Measurements from ENCODE around the gene CLEC18C.
"Not testable (repeated sequence)": the region's sequence is repeated elsewhere in the genome, so short reads cannot be mapped to it uniquely, and the experiment has no call there.

The CLEC18C gene

GRCh38 chr16:70190574-70190973 lies 17.0 kb downstream of the CLEC18C start:
- not testable (repeated sequence) for DNase-seq (ENCODE audit: low read depth); H3K4me3 ChIP-seq (ENCODE audit: low read length)

DNA sequence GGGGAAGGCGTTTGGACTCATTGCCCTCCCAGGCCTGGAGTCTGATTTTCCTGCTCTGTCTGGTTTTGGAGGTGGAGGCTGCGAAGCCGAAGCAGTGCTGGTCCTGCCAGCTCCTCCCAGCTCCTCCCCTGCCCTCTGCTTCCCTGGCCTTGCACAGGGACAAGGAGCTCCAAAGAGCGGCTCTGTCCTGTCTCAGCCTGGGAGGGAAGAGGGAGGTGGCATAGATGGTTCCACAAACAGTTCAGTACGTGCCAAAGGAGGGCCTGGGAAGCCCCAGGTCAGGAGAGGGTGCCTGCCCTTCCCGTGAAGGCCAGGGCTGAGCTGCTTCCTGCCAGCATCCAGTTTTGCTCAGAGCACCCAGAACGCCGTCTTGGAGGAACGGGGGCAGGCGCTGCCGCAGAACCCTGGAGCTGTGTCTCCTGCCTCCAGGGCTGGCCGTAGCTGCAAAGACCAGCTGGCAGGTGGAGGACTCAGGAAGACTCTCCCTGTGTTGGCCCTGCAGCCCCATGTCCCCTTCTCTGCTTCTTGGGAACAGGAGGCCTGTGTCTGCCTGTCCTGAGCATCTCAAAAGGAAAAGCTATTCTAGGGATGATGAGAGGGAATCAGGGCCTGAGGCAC lies 23.2 kb downstream of the CLEC18C start:
- not testable (repeated sequence) for H3K4me3 ChIP-seq (ENCODE audit: low read length); DNase-seq (ENCODE audit: low read depth)

DNA sequence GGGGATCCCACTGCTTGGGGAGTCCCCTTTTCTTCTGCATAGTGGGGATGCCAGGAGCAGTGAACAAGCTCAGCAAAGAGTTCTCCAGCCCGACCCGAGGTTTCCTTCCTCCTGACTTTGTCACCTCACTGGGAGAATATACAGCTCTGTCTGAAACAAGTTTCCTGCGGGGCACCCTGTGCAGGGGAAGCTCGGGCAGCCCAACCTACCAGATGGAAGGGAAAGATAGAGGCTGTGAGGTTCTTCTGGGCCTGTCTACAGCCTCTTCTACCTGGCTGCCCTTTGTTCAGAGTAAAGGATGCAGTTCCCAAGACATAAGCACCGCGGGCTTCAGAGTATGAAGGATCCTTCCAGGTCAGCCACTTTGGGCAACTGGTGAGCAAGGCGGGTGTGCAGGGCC lies 24.0 kb downstream of the CLEC18C start:
- not testable (repeated sequence) for DNase-seq (ENCODE audit: low read depth)

DNA sequence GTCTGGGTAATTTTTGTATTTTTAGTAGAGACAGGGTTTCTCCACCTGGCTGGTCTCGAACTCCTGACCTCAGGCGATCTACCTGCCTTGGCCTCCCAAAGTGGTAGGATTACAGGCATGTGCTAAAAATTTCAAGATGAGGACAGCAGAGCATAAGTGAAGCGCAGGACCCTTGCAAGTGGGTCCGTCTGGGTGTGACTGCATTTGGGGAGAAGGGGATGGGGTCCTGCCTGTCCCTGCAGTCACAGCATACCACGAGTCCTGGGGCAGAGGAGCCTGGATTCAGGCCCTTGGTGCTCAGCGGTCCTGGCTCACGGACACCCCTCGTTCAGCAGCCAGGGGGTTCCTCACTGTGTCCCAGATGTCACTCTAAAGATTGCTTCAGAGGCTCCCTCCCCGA lies 24.6 kb downstream of the CLEC18C start:
- not testable (repeated sequence) for H3K4me3 ChIP-seq (ENCODE audit: low read length); DNase-seq (ENCODE audit: low read depth)

More for the DNA sequence above, 24.0 kb downstream of the CLEC18C start:
- not testable (repeated sequence) for H3K4me3 ChIP-seq (ENCODE audit: low read length)

DNA sequence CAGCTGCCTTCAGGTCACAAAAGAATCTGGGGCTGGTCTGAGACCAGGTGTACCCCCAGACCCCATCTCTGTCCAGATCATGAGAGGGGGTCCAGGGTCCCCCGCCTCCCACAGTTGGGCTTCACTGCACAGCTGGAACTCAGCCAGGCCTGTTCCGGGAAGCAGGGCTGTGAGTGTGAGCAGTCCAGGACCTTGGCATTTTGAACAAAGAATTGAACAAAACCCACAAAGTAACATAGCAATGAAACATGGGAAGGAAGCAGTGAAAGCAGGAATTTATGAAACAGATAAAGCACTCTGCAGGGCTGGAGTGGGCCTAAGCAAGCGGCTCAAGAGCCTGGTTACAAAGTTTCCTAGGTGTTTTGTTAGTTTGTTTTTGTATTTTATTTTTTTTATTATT lies 25.1 kb downstream of the CLEC18C start:
- peak; percentile 22 for DNase-seq (ENCODE audit: low read depth)
- H3K4me3 ChIP-seq (ENCODE audit: low read length): not testable (repeated sequence)

DNA sequence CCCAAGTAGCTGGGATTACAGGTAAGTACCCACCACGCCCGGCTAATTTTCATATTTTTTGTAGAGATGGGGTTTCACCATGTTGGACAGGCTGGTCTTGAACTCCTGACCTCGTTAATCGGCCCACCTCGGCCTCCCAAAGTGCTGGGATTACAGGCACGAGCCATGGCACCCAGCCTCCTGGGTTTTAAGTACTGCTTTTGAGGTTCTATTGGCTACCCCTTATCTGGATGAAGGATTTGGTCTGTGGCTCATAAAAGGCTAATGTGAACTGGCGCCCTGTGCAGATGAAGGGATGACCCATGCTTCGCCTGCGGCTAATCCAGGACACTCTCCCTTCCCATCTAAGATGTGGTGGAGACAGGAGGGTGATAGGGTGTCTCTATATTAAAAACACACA lies 25.6 kb downstream of the CLEC18C start:
- DNase-seq (ENCODE audit: low read depth); H3K4me3 ChIP-seq (ENCODE audit: low read length): not testable (repeated sequence)

GRCh38 chr16:70200063-70200462 lies 26.5 kb downstream of the CLEC18C start:
- H3K4me3 ChIP-seq (ENCODE audit: low read length); DNase-seq (ENCODE audit: low read depth): not testable (repeated sequence)

- DNase-seq (ENCODE audit: low read depth); H3K4me3 ChIP-seq (ENCODE audit: low read length): not testable (repeated sequence)
Measured at GRCh38 chr16:70203508-70203907, 29.9 kb downstream of the CLEC18C start.

DNA sequence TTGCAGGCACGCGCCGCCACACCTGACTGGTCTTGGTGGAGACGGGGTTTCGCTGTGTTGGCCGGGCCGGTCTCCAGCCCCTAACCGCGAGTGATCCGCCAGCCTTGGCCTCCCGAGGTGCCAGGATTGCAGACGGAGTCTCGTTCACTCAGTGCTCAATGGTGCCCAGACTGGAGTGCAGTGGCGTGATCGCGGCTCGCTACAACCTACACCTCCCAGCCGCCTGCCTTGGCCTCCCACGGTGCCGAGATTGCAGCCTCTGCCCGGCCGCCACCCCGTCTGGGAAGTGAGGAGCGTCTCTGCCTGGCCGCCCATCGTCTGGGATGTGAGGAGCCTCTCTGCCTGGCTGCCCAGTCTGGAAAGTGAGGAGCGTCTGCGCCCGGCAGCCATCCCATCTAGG lies 30.4 kb downstream of the CLEC18C start:
- DNase-seq (ENCODE audit: low read depth): not testable (repeated sequence)

DNA sequence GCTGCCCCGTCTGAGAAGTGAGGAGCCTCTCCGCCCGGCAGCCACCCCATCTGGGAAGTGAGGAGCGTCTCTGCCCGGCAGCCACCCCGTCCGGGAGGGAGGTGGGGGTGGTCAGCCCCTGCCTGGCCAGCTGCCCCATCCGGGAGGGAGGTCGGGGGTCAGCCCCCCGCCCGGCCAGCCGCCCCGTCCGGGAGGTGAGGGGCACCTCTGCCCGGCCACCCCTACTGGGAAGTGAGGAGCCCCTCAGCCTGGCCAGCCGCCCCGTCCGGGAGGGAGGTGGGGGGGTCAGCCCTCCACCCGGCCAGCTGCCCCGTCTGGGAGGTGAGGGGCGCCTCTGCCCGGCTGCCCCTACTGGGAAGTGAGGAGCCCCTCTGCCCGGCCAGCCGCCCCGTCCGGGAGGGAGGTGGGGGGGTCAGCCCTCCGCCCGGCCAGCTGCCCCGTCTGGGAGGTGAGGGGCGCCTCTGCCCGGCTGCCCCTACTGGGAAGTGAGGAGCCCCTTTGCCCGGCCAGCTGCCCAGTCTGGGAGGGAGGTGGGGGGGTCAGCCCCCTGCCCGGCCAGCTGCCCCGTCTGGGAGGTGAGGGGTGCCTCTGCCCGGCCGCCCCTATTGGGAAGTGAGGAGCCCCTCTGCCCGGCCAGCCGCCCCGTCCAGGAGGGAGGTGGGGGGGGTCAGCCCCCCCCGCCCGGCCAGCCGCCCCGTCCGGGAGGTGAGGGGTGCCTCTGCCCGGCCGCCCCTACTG lies 31.2 kb downstream of the CLEC18C start:
- DNase-seq (ENCODE audit: low read depth); H3K4me3 ChIP-seq (ENCODE audit: low read length): not testable (repeated sequence)

More for the DNA sequence above, 30.4 kb downstream of the CLEC18C start:
- H3K4me3 ChIP-seq (ENCODE audit: low read length): not testable (repeated sequence)

DNA sequence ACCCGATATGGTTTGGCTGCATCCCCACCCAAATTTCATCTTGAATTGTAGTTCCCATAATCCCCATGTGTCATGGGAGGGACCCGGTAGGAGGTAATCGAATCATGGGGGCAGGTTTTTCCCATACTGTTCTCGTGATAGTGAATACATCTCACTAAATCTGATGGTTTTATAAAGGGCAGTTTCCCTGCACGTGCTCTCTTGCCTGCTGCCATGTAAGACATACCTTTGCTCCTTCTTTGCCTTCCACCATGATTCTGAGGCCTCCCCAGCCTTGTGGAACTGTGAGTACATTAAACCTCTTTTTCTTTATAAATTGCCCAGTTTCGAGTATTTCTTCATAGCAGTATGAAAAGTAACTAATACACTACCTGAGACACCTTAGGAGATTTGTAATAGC lies 32.8 kb downstream of the CLEC18C start:
- not testable (repeated sequence) for DNase-seq (ENCODE audit: low read depth); H3K4me3 ChIP-seq (ENCODE audit: low read length)

DNA sequence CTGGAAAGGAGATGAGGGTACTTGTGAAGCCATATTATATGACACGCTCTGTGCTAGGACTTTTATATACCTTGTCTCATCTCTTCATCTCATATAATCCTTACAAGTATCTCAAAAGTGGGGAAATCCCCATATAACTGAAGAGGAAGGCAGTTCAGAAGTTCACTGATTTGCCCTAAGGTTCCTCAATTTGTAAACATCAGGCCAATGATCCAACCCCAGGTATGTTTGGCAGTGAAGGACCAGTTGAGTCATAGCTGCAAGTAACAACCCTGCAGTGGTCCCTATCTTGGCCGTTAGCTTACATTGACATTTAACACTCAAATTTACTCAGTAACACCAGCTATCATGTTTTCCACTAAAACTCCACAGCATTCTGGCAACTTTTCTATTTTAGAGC lies 45.0 kb downstream of the CLEC18C start:
- not testable (repeated sequence) for H3K4me3 ChIP-seq (ENCODE audit: low read length); DNase-seq (ENCODE audit: low read depth)

- H3K4me3 ChIP-seq (ENCODE audit: low read length); DNase-seq (ENCODE audit: low read depth): not testable (repeated sequence)
Measured at GRCh38 chr16:70222574-70222973, 49.0 kb downstream of the CLEC18C start.

DNA sequence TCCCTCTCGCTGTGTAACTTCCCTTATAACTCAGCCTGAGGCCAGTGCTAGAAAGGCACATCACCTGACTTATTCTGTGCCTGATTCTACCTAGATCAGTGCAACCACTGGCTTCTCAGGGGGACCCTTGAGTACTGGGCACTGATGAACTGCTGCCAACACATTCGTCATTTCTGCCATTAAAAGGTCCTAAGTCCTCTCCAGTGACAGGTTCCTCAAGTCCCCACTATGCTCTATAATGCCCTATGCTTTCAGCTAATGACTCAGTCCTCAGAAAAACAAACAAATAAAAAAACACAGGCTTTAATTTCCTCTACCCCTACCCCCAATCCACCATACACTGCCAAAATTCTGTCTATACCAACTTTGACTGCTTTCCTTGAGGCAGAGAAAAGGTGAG lies 49.6 kb downstream of the CLEC18C start:
- H3K4me3 ChIP-seq (ENCODE audit: low read length); DNase-seq (ENCODE audit: low read depth): not testable (repeated sequence)

DNA sequence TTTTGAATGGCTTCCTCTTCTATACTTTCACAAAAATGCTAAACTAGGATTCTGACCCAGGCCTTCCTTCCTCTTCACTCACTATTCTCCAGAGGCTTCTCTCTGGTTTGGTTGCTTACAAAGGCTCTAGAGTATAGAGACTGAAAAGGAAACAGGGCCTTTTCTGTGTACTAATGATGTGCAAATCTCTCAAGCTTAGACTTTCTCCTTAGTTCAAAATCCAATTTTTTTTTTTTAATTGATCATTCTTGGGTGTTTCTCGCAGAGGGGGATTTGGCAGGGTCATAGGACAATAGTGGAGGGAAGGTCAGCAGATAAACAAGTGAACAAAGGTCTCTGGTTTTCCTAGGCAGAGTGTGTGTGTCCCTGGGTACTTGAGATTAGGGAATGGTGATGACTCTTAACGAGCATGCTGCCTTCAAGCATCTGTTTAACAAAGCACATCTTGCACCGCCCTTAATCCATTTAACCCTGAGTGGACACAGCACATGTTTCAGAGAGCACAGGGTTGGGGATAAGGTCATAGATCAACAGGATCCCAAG lies 50.5 kb downstream of the CLEC18C start:
- H3K4me3 ChIP-seq (ENCODE audit: low read length); DNase-seq (ENCODE audit: low read depth): not testable (repeated sequence)

DNA sequence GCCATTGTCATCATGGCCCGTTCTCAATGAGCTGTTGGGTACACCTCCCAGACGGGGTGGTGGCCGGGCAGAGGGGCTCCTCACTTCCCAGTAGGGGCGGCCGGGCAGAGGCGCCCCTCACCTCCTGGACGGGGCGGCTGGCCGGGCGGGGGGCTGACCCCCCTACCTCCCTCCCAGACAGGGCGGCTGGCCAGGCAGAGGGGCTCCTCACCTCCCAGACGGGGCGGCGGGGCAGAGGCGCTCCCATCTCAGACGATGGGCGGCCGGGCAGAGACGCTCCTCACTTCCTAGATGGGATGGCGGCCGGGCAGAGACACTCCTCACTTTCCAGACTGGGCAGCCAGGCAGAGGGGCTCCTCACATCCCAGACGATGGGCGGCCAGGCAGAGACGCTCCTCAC lies 51.1 kb downstream of the CLEC18C start:
- DNase-seq (ENCODE audit: low read depth); H3K4me3 ChIP-seq (ENCODE audit: low read length): not testable (repeated sequence)

DNA sequence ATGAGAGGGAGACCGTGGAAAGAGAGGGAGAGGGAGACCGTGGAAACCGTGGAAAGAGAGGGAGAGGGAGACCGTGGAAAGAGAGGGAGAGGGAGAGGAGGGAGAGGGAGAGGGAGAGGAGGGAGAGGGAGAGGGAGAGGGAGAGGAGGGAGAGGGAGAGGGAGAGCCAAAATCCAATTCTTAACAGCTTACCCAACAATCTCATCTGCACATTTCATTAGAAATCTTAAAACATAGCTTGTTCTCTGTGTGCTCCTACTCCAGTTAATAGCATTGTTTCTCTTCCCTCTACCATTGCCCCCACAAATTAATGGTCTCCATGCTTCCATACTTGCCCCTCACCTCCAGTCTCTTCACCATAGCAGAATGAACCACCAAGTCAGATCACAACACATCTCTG lies 51.8 kb downstream of the CLEC18C start:
- DNase-seq (ENCODE audit: low read depth); H3K4me3 ChIP-seq (ENCODE audit: low read length): not testable (repeated sequence)

DNA sequence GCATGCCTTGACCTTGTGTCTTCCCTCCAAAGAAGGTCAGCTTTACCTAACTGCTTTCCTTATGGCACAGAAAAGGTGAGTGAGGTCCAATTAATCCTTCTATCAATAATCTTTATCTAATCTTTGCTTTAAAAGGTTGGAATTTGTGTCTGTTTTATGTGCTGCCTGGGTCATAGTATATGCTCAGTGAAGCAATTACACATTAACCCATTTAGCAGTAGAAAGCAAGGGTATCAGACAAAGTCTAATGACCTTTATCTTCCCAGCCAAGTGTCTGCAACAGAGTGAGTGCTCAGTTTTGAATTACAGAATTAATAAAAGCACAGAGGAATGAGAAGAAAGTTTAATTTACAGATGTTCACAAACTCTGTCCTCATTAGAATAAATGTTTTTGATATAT lies 52.4 kb downstream of the CLEC18C start:
- not testable (repeated sequence) for DNase-seq (ENCODE audit: low read depth); H3K4me3 ChIP-seq (ENCODE audit: low read length)

DNA sequence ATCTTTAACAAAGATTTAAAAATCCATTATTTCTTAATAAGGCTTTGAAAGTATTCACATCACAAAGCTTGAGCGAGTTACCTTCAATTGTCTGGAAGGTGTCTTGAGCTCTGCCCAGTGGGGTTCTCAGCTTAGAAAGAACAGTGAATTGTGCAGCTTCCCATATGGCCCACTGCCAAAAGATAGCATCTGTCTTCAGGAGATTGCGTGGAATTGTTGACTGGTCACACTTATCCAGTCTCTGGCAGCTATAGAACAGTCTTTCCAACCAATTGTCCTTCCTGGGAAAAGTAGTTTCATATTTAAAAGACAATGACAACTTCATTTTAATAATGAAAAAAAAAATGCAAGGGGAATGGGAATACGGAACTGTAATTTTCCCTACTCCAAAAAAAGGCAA lies 58.2 kb downstream of the CLEC18C start:
- not testable (repeated sequence) for H3K4me3 ChIP-seq (ENCODE audit: low read length); DNase-seq (ENCODE audit: low read depth)

Measured in AG10803 (cell line).